ENCODE results near the gene FBLN2. TPM values are rescaled to one million over a fixed set of nuclear protein-coding genes. Genes with fewer than 3 reads are reported as not detected.

The FBLN2 gene
- 332 and 621 TPM in 2 replicates for total RNA-seq

GRCh38 chr3:13548696-13549622 lies at the start of gene FBLN2:
TSS of gene FBLN2 (plus strand) at chr3:13549125. CDS start at chr3:13570356, 21,231 bp downstream.

Other genes with a start within 250 kb of the FBLN2 start
- 0.09 TPM in 1 of 2 replicates, not detected in the other for gene NUP210, start 128.8 kb upstream of the FBLN2 start, total RNA-seq
- 17.2 and 19.3 TPM in 2 replicates for gene HDAC11, start 68.8 kb upstream of the FBLN2 start, total RNA-seq

All from bronchial smooth muscle cell (primary cell).